Measurements from ENCODE around the gene CASZ1.

GRCh38 chr1:10694633-10695627, 101.5 kb downstream of the CASZ1 start:
- TF ChIP-seq, protein P1, sequence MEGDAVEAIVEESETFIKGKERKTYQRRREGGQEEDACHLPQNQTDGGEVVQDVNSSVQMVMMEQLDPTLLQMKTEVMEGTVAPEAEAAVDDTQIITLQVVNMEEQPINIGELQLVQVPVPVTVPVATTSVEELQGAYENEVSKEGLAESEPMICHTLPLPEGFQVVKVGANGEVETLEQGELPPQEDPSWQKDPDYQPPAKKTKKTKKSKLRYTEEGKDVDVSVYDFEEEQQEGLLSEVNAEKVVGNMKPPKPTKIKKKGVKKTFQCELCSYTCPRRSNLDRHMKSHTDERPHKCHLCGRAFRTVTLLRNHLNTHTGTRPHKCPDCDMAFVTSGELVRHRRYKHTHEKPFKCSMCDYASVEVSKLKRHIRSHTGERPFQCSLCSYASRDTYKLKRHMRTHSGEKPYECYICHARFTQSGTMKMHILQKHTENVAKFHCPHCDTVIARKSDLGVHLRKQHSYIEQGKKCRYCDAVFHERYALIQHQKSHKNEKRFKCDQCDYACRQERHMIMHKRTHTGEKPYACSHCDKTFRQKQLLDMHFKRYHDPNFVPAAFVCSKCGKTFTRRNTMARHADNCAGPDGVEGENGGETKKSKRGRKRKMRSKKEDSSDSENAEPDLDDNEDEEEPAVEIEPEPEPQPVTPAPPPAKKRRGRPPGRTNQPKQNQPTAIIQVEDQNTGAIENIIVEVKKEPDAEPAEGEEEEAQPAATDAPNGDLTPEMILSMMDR (IDR thresholded peaks at IDR 0.05): no peak
- no peak for TF ChIP-seq ZFX (IDR thresholded peaks at IDR 0.05; ENCODE audit: borderline replicate concordance)
